Measurements from ENCODE around the gene GSTM3. TPM values are rescaled to one million over a fixed set of nuclear protein-coding genes. Genes with fewer than 3 reads are reported as not detected.

GSTM3 gene
- total and polyA plus RNA-seq, 9 of the 15 experiments (the other 6 are each of a cell fraction or from before 2014, with no cell fraction given) = 3.9 to 24.5 (median 9.4) TPM

DNA sequence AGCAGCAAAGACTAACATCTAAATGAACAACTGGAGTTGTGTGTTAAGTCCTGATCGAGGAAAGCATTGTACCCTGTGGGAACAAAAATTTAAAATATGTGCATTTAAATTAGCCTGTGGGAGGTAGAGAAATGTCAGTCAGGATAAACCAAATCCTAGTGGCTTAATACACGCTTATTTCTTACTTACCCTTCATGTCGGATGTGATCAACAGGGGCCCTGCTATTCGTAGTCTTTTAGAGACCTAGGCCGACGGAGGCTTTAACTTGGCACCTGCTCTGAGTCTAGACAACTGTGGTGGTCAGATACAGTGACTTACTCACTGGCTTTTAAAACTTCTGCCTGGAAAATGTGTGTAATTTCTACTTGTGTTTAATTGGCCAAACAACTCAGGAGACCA lies 10.2 kb downstream of the GSTM3 start:
- H3K4me2 ChIP-seq (ENCODE audit: insufficient read depth, low read length) = no peak overlapping the region
- H3K9ac ChIP-seq (ENCODE audit: insufficient read depth in 1 of 2, low read depth in 2 of 2, low read length in 2 of 2) = no peak overlapping the region
- H3K27me3 ChIP-seq (ENCODE audit: control insufficient read depth in 2 of 2, insufficient read depth in 2 of 2, low read length in 2 of 2) = peaks cover 0 to 12% of the 10 kb centered on the region in 2 experiments; a peak in 2 of 5 replicates
- no peaks in the 10 kb centered on the region for H4K20me1 ChIP-seq (replicated peaks; ENCODE audit: control insufficient read depth, insufficient read depth, low read length)
- WGBS (ENCODE audit: insufficient coverage, low coverage, missing lambda C conversion rate) = 8% methylated on average over 6 of the region's 6 CpGs
- H2AFZ ChIP-seq (ENCODE audit: low read depth, low read length) = no peak overlapping the region
- ChIA-PET POLR2A (no interaction called here), CTCF (ENCODE audit: low intra/inter-chr PET ratio) (no interaction called here)
- in situ Hi-C loops (cut with MboI) (no loop called here), intact Hi-C loops (cut with micrococcal nuclease) (no loop called here)
- no TSS peak for BruUV-seq (replicated peaks)
- H3K27ac ChIP-seq (ENCODE audit: extremely low read depth, low read depth, low read length) = no peak overlapping the region
- H3K9me3 ChIP-seq (replicated peaks; ENCODE audit: control insufficient read depth, insufficient read depth, low read depth, low read length) = peaks cover 11% of the 10 kb centered on the region
- no peak for FAIRE-seq
- no peak for DNase-seq (ENCODE audit: extremely low read depth in 1 of 4, low spot score in 3 of 4)
- no peaks in the 10 kb centered on the region for H3K36me3 ChIP-seq (ENCODE audit: control insufficient read depth, insufficient read depth, low read length)
- peaks cover 0 to 4% of the 10 kb centered on the region in 2 experiments; a peak in 3 of 5 replicates for H3K4me1 ChIP-seq (replicated peaks in 1 of 2; ENCODE audit: control insufficient read depth in 2 of 2, insufficient read depth in 2 of 2, low read length in 2 of 2)
- no peak overlapping the region for H3K4me3 ChIP-seq
- H3K79me2 ChIP-seq (ENCODE audit: control insufficient read depth, insufficient read depth, low read length) = no peaks in the 10 kb centered on the region
- no peak for ATAC-seq
- no peaks in the 10 kb centered on the region for H3K9me1 ChIP-seq (ENCODE audit: control insufficient read depth, insufficient read depth, low read length)
- TF ChIP-seq, protein P1, sequence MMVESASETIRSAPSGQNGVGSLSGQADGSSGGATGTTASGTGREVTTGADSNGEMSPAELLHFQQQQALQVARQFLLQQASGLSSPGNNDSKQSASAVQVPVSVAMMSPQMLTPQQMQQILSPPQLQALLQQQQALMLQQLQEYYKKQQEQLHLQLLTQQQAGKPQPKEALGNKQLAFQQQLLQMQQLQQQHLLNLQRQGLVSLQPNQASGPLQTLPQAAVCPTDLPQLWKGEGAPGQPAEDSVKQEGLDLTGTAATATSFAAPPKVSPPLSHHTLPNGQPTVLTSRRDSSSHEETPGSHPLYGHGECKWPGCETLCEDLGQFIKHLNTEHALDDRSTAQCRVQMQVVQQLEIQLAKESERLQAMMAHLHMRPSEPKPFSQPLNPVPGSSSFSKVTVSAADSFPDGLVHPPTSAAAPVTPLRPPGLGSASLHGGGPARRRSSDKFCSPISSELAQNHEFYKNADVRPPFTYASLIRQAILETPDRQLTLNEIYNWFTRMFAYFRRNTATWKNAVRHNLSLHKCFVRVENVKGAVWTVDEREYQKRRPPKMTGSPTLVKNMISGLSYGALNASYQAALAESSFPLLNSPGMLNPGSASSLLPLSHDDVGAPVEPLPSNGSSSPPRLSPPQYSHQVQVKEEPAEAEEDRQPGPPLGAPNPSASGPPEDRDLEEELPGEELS (CRISPR knock-in tag; IDR thresholded peaks at IDR 0.05; ENCODE audit: borderline replicate concordance) = no peak
- TF ChIP-seq STAG1 (CRISPR knock-in tag; IDR thresholded peaks at IDR 0.05; ENCODE audit: borderline replicate concordance) = no peak
- no peak for TF ChIP-seq SP1 (CRISPR knock-in tag; IDR thresholded peaks at IDR 0.05)
- TF ChIP-seq, protein P2, sequence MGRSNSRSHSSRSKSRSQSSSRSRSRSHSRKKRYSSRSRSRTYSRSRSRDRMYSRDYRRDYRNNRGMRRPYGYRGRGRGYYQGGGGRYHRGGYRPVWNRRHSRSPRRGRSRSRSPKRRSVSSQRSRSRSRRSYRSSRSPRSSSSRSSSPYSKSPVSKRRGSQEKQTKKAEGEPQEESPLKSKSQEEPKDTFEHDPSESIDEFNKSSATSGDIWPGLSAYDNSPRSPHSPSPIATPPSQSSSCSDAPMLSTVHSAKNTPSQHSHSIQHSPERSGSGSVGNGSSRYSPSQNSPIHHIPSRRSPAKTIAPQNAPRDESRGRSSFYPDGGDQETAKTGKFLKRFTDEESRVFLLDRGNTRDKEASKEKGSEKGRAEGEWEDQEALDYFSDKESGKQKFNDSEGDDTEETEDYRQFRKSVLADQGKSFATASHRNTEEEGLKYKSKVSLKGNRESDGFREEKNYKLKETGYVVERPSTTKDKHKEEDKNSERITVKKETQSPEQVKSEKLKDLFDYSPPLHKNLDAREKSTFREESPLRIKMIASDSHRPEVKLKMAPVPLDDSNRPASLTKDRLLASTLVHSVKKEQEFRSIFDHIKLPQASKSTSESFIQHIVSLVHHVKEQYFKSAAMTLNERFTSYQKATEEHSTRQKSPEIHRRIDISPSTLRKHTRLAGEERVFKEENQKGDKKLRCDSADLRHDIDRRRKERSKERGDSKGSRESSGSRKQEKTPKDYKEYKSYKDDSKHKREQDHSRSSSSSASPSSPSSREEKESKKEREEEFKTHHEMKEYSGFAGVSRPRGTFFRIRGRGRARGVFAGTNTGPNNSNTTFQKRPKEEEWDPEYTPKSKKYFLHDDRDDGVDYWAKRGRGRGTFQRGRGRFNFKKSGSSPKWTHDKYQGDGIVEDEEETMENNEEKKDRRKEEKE (IDR thresholded peaks at IDR 0.05; ENCODE audit: borderline replicate concordance in 1 of 2, control insufficient read depth in 1 of 2, low read depth in 2 of 2, low read length in 1 of 2) = no peak
- TF ChIP-seq, protein P3, sequence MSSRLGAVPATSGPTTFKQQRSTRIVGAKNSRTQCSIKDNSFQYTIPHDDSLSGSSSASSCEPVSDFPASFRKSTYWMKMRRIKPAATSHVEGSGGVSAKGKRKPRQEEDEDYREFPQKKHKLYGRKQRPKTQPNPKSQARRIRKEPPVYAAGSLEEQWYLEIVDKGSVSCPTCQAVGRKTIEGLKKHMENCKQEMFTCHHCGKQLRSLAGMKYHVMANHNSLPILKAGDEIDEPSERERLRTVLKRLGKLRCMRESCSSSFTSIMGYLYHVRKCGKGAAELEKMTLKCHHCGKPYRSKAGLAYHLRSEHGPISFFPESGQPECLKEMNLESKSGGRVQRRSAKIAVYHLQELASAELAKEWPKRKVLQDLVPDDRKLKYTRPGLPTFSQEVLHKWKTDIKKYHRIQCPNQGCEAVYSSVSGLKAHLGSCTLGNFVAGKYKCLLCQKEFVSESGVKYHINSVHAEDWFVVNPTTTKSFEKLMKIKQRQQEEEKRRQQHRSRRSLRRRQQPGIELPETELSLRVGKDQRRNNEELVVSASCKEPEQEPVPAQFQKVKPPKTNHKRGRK (tag; IDR thresholded peaks at IDR 0.05) = no peak
- TF ChIP-seq, protein P4, sequence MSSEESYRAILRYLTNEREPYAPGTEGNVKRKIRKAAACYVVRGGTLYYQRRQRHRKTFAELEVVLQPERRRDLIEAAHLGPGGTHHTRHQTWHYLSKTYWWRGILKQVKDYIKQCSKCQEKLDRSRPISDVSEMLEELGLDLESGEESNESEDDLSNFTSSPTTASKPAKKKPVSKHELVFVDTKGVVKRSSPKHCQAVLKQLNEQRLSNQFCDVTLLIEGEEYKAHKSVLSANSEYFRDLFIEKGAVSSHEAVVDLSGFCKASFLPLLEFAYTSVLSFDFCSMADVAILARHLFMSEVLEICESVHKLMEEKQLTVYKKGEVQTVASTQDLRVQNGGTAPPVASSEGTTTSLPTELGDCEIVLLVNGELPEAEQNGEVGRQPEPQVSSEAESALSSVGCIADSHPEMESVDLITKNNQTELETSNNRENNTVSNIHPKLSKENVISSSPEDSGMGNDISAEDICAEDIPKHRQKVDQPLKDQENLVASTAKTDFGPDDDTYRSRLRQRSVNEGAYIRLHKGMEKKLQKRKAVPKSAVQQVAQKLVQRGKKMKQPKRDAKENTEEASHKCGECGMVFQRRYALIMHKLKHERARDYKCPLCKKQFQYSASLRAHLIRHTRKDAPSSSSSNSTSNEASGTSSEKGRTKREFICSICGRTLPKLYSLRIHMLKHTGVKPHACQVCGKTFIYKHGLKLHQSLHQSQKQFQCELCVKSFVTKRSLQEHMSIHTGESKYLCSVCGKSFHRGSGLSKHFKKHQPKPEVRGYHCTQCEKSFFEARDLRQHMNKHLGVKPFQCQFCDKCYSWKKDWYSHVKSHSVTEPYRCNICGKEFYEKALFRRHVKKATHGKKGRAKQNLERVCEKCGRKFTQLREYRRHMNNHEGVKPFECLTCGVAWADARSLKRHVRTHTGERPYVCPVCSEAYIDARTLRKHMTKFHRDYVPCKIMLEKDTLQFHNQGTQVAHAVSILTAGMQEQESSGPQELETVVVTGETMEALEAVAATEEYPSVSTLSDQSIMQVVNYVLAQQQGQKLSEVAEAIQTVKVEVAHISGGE (CRISPR knock-in tag; IDR thresholded peaks at IDR 0.05) = no peak
